Fibroblast of lung (primary cell): ENCODE measurements around the gene PAK6. TPM values are rescaled to one million over a fixed set of nuclear protein-coding genes. Genes with fewer than 3 reads are reported as not detected.

Experiments used
- DNase-seq, 2 donors: peaks; one replicate each; pipeline versions ENCODE4 v3.0.0 to v3.0.0-alpha.2; 2010; ENCODE audit warnings: low read depth in 2 of 2
- H2AFZ ChIP-seq: 2 replicates; pipeline ENCODE4 v1.5.1; 2012; ENCODE audit warnings: low read length, control low read depth, inconsistent platforms
- H3K27ac ChIP-seq: 2 replicates; pipeline ENCODE4 v1.5.1; 2011; ENCODE audit warnings: low read length, control low read depth; ENCODE audit not compliant: insufficient read depth
- H3K27me3 ChIP-seq: 2 replicates; pipeline ENCODE4 v1.5.1; 2011; ENCODE audit warnings: mild to moderate bottlenecking, low read length; ENCODE audit not compliant: control insufficient read depth, insufficient read depth
- H3K36me3 ChIP-seq: 2 replicates; pipeline ENCODE4 v1.5.1; 2011; ENCODE audit warnings: low read length; ENCODE audit not compliant: control insufficient read depth, insufficient read depth
- H3K4me1 ChIP-seq: 2 replicates; pipeline ENCODE4 v1.5.1; 2011; ENCODE audit warnings: low read length; ENCODE audit not compliant: control insufficient read depth, insufficient read depth; ENCODE audit errors: extremely low read depth
- H3K4me2 ChIP-seq: 2 replicates; pipeline ENCODE4 v1.5.1; 2011; ENCODE audit warnings: low read length, control low read depth; ENCODE audit not compliant: insufficient read depth; ENCODE audit errors: extremely low read depth
- H3K4me3 ChIP-seq, 4 experiments: fragments of 200-600 bp in 1 of 4; sonication (generic) in 1 of 4; replicated peaks in 1 of 4; 2 replicates each; pipeline ENCODE4 v1.5.1; 2011 to 2016; ENCODE audit warnings: low read length in 4 of 4, low read depth in 3 of 4, mild to moderate bottlenecking in 3 of 4, control low read depth in 2 of 4, inconsistent platforms in 1 of 4, mixed read lengths in 1 of 4; ENCODE audit not compliant: insufficient read depth in 1 of 4; ENCODE audit errors: control extremely low read depth in 1 of 4
- H3K79me2 ChIP-seq: 2 replicates; pipeline ENCODE4 v1.5.1; 2012; ENCODE audit warnings: mild to moderate bottlenecking, low read length, inconsistent platforms; ENCODE audit not compliant: control insufficient read depth, insufficient read depth
- H3K9ac ChIP-seq: 2 replicates; pipeline ENCODE4 v1.5.1; 2011; ENCODE audit warnings: mild to moderate bottlenecking, low read length, control low read depth; ENCODE audit not compliant: insufficient read depth
- H3K9me3 ChIP-seq: 2 replicates; pipeline ENCODE4 v1.5.1; 2012; ENCODE audit warnings: low read depth, low read length; ENCODE audit not compliant: control insufficient read depth, insufficient read depth
- H4K20me1 ChIP-seq: 2 replicates; pipeline ENCODE4 v1.5.1; 2011; ENCODE audit warnings: low read length; ENCODE audit not compliant: control insufficient read depth, insufficient read depth; ENCODE audit errors: extremely low read depth
- EZH2 ChIP-seq: IDR thresholded peaks from 2 replicates; pipeline ENCODE4 v1.5.1; 2012; ENCODE audit warnings: low read length, control low read depth, mild to moderate bottlenecking; ENCODE audit errors: missing control alignments
- polyA plus RNA-seq, 2 donors: library from polyadenylated mRNA; depleted of rRNA in 1 of 2; stranded (reverse) in 1 of 2; unstranded in 1 of 2; fragments of >200 nt; gene quantifications; 2 replicates each; pipeline ENCODE4 v1.2.1, GENCODE V29; 2011 to 2012; ENCODE audit warnings: missing spikeins in 1 of 2
- total RNA-seq: library from RNA; depleted of rRNA; stranded (reverse); fragments of >200 nt; gene quantifications from 2 replicates; pipeline ENCODE4 v1.2.1, GENCODE V29; 2014
- TF ChIP-seq, protein P1 (sequence below), 2 donors: IDR thresholded peaks in 1 of 2; conservative IDR thresholded peaks in 1 of 2; 1 replicate in 1 of 2; 2 replicates in 1 of 2; pipeline ENCODE4 v1.5.1; 2011 to 2012; ENCODE audit warnings: low read length in 2 of 2, control low read depth in 1 of 2, inconsistent platforms in 1 of 2, low read depth in 1 of 2, mild to moderate bottlenecking in 1 of 2

PAK6 gene
- total and polyA plus RNA-seq, 2 donors (not counting 1 experiment from before 2014, with no cell fraction given) = 0.03 TPM; not detected in 1

DNA sequence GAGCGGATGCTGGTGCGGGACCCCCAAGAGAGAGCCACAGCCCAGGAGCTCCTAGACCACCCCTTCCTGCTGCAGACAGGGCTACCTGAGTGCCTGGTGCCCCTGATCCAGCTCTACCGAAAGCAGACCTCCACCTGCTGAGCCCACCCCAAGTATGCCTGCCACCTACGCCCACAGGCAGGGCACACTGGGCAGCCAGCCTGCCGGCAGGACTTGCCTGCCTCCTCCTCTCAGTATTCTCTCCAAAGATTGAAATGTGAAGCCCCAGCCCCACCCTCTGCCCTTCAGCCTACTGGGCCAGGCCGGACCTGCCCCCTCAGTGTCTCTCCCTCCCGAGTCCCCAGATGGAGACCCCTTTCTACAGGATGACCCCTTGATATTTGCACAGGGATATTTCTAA is 37.1 kb downstream of the PAK6 start:
- Histone ChIP-seq H3K79me2 (no peaks in the 10 kb centered on the region), H3K4me2 (no peak overlapping the region), H3K36me3 (no peaks in the 10 kb centered on the region), H3K4me1 (peaks cover 2% of the 10 kb centered on the region), H4K20me1 (no peaks in the 10 kb centered on the region), H3K9ac (no peak overlapping the region), H3K4me3 (no peak overlapping the region), H3K27ac (no peak overlapping the region), H2AFZ (no peak overlapping the region), H3K9me3 (no peaks in the 10 kb centered on the region), H3K27me3 (peaks cover 22% of the 10 kb centered on the region)
- TF ChIP-seq EZH2 = no peak
- TF ChIP-seq, protein P1, sequence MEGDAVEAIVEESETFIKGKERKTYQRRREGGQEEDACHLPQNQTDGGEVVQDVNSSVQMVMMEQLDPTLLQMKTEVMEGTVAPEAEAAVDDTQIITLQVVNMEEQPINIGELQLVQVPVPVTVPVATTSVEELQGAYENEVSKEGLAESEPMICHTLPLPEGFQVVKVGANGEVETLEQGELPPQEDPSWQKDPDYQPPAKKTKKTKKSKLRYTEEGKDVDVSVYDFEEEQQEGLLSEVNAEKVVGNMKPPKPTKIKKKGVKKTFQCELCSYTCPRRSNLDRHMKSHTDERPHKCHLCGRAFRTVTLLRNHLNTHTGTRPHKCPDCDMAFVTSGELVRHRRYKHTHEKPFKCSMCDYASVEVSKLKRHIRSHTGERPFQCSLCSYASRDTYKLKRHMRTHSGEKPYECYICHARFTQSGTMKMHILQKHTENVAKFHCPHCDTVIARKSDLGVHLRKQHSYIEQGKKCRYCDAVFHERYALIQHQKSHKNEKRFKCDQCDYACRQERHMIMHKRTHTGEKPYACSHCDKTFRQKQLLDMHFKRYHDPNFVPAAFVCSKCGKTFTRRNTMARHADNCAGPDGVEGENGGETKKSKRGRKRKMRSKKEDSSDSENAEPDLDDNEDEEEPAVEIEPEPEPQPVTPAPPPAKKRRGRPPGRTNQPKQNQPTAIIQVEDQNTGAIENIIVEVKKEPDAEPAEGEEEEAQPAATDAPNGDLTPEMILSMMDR (conservative IDR thresholded peaks at IDR 0.05 in 1 of 2, IDR thresholded peaks at IDR 0.05 in 1 of 2; ENCODE audit: low read depth in 1 of 2, low read length in 2 of 2) = no peak
- no peak for DNase-seq

DNA sequence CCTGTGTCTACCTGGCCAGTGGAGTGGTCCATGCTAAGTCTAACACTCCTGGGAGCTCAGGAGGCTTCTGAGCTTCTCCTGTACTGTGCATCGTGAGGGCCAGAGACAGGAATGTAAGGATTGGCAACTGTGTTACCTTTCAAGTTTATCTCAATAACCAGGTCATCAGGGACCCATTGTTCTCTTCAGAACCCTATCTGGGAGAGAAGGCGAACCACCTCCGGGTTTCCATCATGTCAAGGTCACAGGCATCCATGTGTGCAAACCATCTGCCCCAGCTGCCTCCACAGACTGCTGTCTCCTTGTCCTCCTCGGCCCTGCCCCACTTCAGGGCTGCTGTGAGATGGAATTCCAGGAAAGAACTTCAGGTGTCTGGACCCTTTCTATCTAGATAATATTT is 38.1 kb downstream of the PAK6 start:
- Histone ChIP-seq H3K4me1 (peaks cover 2% of the 10 kb centered on the region), H3K9me3 (no peaks in the 10 kb centered on the region), H4K20me1 (no peaks in the 10 kb centered on the region), H3K4me3 (no peak overlapping the region), H2AFZ (no peak overlapping the region), H3K79me2 (no peaks in the 10 kb centered on the region), H3K27ac (no peak overlapping the region), H3K27me3 (peaks cover 32% of the 10 kb centered on the region), H3K4me2 (no peak overlapping the region), H3K9ac (no peak overlapping the region), H3K36me3 (no peaks in the 10 kb centered on the region)
- TF ChIP-seq, protein P1 (conservative IDR thresholded peaks at IDR 0.05 in 1 of 2, IDR thresholded peaks at IDR 0.05 in 1 of 2; ENCODE audit: low read depth in 1 of 2, low read length in 2 of 2) = no peak
- no peak for TF ChIP-seq EZH2
- DNase-seq = no peak

DNA sequence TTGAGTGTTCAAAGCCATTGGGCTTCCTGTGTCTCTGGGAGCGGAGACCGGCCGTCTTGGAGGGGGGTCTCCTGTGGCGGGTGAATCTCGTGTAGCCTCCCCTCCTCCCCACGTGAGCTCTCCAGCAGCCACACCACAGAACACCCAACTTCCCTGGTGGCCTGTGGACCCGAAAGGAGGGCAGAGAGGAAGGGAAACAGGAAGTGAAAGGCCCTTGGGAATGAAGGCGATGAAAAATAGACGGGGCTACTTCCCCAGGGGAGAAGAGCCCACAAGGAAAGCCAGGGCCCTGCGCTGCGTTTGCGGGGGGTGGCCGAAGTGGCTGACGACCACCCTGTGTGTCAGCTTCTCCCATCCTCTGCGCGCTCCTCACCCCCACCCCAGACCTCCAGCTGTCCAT is 38.6 kb downstream of the PAK6 start:
- no peaks in the 10 kb centered on the region for H3K79me2 ChIP-seq
- no peaks in the 10 kb centered on the region for H3K9me3 ChIP-seq
- H3K9ac ChIP-seq = no peak overlapping the region
- no peaks in the 10 kb centered on the region for H3K36me3 ChIP-seq
- H2AFZ ChIP-seq = no peak overlapping the region
- TF ChIP-seq, protein P1 (conservative IDR thresholded peaks at IDR 0.05 in 1 of 2, IDR thresholded peaks at IDR 0.05 in 1 of 2; ENCODE audit: low read depth in 1 of 2, low read length in 2 of 2) = no peak
- no peak for DNase-seq
- no peaks in the 10 kb centered on the region for H4K20me1 ChIP-seq
- H3K4me2 ChIP-seq = no peak overlapping the region
- no peak overlapping the region for H3K4me3 ChIP-seq
- no peak overlapping the region for H3K27ac ChIP-seq
- H3K4me1 ChIP-seq = peaks cover 2% of the 10 kb centered on the region
- H3K27me3 ChIP-seq = peaks cover 37% of the 10 kb centered on the region
